H7 (cell line): ENCODE data around the gene RPS21. TPM values are rescaled to one million over a fixed set of nuclear protein-coding genes. Genes with fewer than 3 reads are reported as not detected.
A peak's percentile ranks its signal among the peaks of the same experiment; 100 is the strongest.

ENCODE experiments used
- DNase-seq: peaks from one replicate; pipeline ENCODE4 v3.0.0; 2012
- H3K27me3 ChIP-seq: 2 replicates; pipeline ENCODE4 v1.6.0; 2011; ENCODE audit warnings: mild to moderate bottlenecking, low read length; ENCODE audit not compliant: control insufficient read depth, insufficient read depth
- H3K36me3 ChIP-seq: replicated peaks from 2 replicates; pipeline ENCODE4 v1.5.1; 2011; ENCODE audit warnings: low read length; ENCODE audit not compliant: control insufficient read depth, insufficient read depth
- H3K4me3 ChIP-seq: 2 replicates; pipeline ENCODE4 v1.5.1; 2011; ENCODE audit warnings: low read depth, mild to moderate bottlenecking, control low read depth, low read length, moderate library complexity; ENCODE audit not compliant: insufficient read depth
- total RNA-seq: library from RNA; depleted of rRNA; stranded (reverse); fragments of >200 nt; shearing (Covaris generic); gene quantifications from 2 replicates; pipeline ENCODE4 v1.2.3, GENCODE V29; 2014

The RPS21 gene
- total RNA-seq, 1 experiment from 2014 or later: 1,118 TPM

DNA sequence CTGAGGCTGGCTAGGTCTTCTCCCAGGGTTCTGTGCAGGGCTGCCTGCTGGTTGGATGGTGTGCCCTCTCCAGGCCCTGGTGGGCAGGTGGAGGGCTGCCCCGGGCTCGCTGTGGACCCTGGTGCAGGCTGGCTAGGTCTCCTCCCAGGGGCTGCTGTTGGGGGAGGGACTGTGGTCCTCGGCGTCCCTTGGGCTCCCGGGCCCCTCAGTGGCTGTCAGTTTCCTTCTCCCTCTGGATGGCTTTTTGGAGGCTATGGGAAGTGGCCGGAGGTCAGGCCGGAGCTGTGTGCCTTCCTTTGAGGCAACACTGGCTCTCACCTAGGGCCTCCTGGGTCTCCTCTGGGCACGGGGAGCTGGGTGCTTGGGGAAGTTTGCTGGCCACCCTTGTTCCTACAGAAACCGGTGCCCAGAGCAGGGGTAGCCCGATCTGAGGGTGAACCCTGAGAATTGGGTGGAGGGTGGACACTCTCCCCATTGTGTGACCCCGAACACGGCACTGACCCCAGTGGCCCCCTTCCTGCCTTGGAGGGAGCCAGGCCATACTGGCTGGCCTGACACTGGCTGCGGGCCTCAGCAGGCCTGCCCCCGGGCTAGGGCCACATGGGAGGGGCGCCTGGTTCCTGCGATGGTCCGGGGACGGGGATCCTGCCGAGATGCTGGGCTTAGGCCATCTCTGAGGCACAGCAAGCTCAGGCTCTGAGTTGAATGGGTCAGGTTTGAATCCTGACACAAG, 24.0 kb downstream of the RPS21 start:
- no peak for DNase-seq
- peaks cover 2% of the 10 kb centered on the region for H3K27me3 ChIP-seq
- H3K36me3 ChIP-seq: no peaks in the 10 kb centered on the region
- H3K4me3 ChIP-seq: no peak overlapping the region

DNA sequence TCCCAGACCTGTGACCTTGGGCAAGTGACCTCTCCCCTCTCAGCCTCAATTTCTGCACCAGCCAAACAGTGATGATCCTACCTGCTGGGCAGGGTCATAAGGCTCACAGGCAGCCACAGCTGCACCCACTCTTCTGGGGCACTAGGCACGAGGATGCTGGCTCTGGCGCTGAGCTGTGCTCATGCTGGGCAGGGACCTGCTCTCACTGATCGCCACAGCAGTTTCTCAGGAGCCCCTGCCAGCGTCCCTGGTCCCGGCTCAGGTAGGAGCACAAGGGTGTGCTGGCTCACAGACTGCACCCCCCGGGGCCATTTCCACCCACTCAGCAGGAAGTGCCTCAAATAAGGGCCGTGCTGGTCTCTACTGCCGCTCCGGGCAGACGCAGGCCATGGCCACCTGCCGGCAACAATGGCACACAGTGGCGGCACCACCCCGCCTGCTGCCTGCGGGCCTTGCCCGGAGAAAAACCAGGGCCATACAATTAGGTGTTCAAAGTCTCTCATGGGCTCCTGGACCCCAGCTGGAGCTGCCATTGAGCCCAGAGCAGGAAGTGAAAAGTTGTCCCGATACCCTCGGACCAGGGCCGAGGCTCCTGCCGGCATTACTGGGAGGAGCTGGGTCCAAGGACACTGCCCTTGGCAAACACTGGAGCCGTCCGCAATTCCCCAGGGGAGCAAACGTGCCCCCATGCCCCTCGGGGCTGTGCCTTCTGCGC, 24.7 kb downstream of the RPS21 start:
- H3K36me3 ChIP-seq: no peaks in the 10 kb centered on the region
- H3K27me3 ChIP-seq: peaks cover 2% of the 10 kb centered on the region
- H3K4me3 ChIP-seq: no peak overlapping the region
- DNase-seq: no peak

DNA sequence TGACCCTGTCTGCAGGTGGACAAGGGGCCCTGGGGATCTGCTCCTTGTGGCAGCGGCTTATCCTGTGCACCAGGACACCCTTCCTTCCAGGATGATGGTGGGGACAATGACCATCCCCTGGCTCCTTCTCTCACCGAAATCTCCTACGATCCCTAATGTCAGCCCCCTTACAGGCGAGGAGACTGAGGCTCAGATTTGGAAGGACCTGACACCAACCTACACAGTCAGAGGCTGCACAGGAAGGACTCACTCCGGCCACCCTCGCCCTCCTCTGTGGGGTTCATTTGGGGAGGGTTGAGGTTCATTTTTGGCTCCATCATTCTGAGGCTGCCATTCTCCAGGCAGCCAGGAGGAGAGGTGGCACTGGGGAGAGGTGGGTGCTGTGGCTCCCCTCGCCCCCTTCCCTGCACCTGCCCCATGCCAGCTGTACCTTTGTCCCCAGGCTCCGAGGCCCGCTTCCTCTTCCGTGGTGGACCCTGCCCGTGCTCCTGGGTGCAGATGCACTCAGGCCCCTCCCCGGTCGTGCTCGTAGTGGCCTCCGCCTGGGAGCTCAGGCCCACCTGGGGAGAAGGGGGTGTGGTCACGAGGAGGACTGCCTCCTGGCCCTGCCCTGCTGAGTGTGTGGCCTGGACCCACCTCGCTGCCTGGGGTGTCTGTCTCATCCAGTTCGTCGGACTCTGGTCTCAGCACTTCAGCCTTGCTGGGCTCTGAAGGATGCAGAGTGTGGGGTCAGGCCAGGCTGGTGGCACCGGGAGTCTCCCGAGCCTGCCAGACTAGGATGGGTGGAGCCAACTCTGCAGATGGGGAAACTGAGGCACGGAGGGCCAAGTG, 25.5 kb downstream of the RPS21 start:
- H3K27me3 ChIP-seq: peaks cover 2% of the 10 kb centered on the region
- no peak overlapping the region for H3K4me3 ChIP-seq
- H3K36me3 ChIP-seq: no peaks in the 10 kb centered on the region
- no peak for DNase-seq

DNA sequence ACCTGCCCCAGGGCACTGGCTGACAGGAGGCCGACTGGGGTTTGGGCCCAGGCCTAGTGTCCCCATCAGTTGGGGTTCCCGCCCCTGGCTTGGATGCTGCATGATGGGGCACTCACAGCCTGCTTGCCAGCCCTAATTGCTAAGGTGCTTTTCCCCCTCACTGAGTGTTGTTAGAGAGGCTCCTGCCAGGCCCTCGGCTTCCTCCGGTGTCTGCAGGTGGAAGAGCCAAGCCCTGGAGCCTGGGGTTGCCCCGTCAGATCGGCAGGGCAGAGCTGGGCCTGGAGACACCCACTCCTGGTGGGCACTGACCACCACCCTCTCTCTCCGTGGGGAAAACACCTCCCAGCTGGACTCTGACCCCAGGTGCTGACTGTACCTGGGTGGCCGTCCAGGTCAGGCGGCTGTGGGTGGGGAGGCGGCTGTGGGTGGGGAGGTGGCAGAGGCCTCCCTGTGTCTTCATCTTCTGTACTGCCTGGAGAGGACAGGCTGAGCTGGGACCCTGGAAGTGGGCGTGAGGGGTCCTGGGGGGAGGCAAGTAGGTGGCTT, 26.2 kb downstream of the RPS21 start:
- DNase-seq: no peak
- Histone ChIP-seq H3K36me3 (no peaks in the 10 kb centered on the region), H3K4me3 (no peak overlapping the region), H3K27me3 (no peaks in the 10 kb centered on the region; the same call in 1 of the 2 replicates)

DNA sequence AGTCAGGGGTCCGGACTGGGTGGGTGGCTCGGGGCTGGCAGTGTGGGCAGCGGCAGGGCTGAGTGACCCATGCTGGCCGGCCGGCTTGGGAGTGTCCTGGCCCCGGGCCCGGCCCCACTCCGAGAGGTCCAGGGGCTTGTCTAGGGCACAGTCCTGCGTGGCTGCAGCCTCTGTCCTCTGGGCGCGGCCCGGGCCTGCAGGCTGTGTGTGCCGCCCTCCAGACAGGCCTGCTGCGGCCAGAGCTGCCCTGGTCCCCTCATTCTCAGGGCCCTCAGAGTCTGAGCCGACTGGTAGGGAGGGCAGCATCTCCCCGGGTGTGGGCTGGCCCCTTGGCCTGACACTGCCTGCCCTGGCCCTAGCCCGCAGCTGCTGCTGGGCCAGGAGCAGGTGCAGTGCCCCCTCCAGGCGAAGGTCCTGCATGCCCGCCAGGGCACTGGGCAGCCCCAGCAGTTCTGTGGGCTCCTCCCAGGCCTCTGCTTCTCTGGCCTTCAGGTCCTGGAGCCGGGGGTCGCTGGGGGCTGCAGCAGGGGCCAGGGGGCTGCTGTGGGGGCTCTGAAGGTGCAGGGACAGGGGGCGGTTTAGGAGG, 27.1 kb downstream of the RPS21 start:
- peak; percentile 93 for DNase-seq
- no peaks in the 10 kb centered on the region for H3K36me3 ChIP-seq
- no peaks in the 10 kb centered on the region for H3K27me3 ChIP-seq
- H3K4me3 ChIP-seq: no peak overlapping the region

DNA sequence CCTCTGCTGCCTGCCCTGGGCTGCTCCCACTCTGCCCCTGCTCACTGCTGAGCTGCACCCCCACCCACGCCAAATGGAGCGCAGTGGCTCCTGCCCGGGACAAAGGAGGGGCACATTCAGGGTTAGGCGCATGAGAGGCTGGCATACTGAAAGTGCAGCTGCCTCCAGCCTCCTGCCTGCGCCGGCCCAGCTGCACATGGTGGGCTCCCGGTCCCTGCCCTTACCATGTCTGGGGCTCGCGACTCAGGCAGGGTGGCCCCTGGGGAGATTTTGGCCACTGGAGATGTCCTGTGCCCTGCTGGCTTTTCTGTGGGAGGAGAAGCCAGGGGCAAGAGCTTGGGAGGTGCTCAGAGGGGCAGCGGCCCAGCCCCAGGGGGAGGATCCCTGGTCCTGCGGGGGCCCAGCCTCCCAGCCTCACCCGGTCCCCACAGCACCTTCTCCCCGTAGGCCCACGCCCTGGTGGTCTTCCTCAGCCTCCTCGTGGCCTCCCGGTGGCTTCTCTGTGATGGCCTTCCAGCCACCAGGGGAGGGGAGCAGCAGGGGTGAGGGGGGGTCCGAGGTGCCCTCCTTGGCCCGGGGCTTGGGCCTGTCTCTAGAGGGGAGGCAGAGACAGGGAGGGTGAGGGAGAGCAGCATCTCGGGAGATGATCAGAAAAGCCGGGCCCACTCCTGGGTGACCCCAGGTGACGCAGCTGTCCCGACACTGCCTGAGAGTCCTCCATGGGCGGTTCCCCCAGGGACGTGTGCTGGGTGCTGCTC, 28.6 kb downstream of the RPS21 start:
- H3K36me3 ChIP-seq: no peaks in the 10 kb centered on the region
- no peaks in the 10 kb centered on the region for H3K27me3 ChIP-seq
- DNase-seq: no peak
- H3K4me3 ChIP-seq: no peak overlapping the region

DNA sequence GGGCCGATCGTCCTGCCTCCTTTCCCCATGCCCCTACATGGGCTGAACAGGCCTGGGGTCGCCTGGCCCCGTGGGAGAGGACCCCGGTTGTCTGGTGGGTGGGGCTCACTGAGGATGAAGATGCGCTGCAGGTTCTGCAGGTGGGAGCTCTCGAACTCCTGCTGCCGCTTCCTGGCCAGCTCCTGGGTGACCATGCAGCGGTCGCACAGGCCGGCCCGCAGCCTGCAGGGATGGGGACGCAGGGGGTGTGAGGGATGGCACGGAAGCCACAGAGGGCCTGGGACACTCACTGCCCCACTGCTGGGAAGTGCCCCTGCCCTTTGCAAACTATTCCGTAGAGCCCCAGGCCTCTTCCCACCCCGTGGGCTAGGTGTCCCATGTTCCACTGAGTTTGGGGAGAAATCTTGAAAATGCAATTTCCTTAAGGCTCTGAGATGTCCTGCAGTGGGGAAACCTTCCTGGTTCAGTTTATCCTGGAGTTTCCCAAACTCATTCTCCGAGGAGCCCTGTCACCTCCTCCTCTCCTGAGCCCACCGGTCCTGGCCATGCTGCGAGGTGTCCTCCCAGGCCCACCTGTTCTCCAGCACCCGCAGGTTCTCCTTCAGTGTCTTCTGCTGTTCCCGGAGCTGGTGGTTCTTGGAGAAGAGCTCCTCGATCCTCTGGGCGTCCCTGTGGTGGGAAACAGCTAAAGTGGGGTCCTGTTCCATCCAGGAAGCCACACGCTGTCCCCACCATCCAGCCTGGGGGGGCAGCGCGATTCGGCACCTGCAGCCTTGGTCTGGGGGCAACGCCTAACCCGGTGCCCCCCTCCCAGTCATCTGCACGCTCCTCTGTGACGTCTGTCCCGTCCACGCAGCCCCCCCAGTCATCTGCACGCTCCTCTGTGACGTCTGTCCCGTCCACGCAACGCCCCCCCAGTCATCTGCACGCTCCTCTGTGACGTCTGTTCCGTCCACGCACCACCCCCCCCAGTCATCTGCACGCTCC, 30.0 kb downstream of the RPS21 start:
- no peaks in the 10 kb centered on the region for H3K27me3 ChIP-seq
- peak; percentile 72 for DNase-seq
- H3K36me3 ChIP-seq: no peaks in the 10 kb centered on the region
- H3K4me3 ChIP-seq: no peak overlapping the region

DNA sequence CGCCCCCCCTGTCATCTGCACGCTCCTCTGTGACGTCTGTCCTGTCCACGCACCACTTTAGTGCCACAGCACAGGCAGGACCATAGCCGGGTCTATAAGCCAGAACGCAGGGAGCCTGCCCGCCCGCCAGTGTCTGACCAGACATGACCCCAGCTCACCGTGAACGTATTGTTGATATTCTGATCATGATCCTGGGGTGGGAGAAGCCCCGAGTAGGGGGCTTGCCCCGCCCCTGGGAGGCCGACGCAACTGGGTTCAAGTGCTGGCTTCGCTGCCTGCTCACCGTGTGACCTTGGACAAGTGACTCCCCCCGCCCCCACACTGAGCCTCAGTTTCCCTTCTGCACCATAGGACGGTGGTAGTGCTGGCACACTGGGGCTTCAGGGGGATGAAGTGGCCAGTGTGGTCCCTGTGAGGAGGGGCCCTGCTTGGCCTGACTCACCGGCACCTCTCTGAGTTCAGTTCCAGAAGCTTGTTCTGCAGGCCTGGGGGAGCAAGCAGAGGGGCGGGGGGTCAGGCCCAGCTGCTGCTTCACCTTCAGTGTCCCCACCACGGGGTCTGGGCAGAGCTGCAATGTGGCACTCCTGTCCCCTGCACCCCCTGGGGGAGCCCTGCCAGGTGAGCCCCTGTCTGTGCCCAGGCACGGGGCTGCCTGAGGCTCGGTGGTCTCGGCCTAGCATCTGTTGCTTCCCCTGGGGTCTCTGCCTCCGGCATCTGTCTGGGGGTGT, 31.2 kb downstream of the RPS21 start:
- DNase-seq: peak; percentile 60
- Histone ChIP-seq H3K36me3 (no peaks in the 10 kb centered on the region), H3K4me3 (no peak overlapping the region), H3K27me3 (no peaks in the 10 kb centered on the region)

DNA sequence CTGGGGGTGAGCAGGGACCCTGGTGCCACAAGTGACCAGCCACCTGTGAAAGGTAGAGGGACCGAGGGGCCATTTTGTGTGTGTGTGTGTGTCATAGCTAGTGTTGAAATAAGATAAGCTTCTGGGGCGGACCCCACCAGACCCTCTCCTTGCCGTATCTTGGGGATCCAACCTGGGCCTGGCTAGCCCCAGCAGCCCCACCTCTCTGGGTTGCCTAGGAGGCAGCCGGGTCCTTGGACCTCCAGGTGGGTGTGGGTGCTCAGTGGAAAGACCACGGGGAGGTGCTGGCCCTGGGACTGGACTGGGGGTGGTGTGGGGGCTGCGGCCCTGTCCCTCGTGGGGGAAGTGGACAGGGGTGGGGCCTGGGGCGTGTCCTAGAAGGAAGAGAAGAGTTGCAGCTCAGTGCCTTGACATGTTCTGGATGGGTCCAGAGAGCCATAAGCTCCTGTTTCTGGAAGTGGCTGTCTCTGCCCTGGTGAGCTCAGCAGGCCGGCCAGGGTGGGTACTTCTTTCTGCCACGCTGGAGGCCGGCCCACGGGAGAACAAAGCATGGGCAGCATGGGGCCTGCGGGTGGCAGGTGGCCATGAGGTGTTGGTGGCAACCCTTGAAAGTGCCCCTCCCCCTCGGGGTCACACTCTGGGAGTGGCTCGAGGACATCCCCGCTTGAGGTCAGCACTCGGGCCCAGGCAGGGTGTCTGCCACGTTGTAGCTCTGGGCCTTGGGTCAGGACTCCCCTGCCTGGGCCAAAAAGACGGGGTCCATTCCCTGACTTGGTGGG, 32.0 kb downstream of the RPS21 start:
- Histone ChIP-seq H3K27me3 (no peaks in the 10 kb centered on the region), H3K36me3 (no peaks in the 10 kb centered on the region), H3K4me3 (no peak overlapping the region)
- peak; percentile 65 for DNase-seq

DNA sequence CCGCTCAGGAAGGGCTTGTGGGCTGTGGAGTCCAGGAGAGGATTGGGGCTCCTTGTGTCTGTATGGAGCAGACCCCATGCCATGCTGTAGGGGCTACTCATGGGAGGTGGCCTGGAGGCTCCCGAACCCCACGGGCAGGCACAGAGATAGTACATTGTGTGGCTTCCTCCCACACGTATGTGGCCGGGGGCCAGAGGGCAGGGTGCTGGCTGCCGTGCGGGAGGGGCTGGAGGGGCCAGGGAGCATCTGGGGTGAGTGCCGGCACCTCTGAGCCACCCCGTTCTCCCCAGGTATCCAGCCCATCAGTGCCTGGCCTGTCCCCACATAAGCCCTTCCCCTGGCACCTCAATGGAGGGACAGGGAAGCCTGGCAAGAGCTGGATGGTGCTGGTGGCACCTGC, 32.9 kb downstream of the RPS21 start:
- no peak overlapping the region for H3K4me3 ChIP-seq
- no peak for DNase-seq
- no peaks in the 10 kb centered on the region for H3K36me3 ChIP-seq
- H3K27me3 ChIP-seq: no peaks in the 10 kb centered on the region

DNA sequence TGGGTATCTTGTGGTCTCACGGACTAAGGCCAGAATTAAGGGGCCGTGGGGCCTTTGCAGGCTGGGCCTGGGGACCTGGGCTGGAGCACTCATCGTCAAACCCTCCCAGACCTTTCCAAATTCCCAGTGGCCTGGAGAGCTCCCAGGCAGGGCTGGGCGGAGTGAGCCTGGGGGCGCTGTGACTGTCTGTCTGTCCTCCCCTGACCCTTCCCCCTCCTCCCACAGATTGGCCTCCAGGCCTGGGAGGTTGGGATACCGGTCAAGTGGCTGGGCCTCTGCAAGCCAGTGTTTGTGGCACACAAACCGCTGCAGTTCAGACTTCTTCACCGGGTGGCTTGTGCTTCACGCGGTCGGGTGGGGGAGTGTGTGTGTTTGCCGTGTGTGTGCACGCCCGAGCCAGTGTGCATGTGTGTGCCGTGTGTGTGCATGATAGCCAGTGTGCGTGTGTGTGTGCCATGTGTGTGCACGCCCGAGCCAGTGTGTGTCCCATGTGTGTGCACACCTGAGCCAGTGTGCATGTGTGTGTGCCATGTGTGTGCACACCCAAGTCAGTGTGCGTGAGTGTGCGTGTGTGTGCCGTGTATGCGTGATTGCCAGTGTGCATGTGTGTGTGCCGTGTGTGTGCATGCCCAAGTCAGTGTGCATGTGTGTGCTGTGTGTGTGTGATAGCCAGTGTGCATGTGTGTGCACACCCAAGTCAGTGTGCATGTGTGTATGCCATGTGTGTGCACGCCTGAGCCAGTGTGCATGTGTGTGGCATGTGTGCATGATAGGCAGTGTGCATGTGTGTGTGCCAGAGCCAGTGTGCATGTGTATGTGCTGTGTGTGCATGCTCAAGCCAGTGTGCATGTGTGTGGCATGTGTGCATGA, 34.2 kb downstream of the RPS21 start:
- peak; percentile 78 for DNase-seq
- H3K36me3 ChIP-seq: no peaks in the 10 kb centered on the region
- H3K27me3 ChIP-seq: no peaks in the 10 kb centered on the region
- no peak overlapping the region for H3K4me3 ChIP-seq
